OCI-LY3 (cell line): Measurements from ENCODE around the gene ZDHHC22.

ENCODE experiments used
- EZH2phosphoT487 ChIP-seq: fragments of 200-600 bp; shearing (Covaris generic); IDR thresholded peaks from 2 replicates; pipeline ENCODE4 v1.6.1; 2018; ENCODE audit warnings: antibody characterized with exemption, mixed run types, low read depth
- TF ChIP-seq, protein P1 (sequence below): fragments of 200-600, 300-600 bp; sonication (generic); IDR thresholded peaks from 2 replicates; pipeline ENCODE4 v1.5.1; 2014; ENCODE audit warnings: antibody characterized with exemption, low read length, low read depth

GRCh38 chr14:77184396-77185092, 43.0 kb upstream of the ZDHHC22 start:
- TF ChIP-seq, protein P1, sequence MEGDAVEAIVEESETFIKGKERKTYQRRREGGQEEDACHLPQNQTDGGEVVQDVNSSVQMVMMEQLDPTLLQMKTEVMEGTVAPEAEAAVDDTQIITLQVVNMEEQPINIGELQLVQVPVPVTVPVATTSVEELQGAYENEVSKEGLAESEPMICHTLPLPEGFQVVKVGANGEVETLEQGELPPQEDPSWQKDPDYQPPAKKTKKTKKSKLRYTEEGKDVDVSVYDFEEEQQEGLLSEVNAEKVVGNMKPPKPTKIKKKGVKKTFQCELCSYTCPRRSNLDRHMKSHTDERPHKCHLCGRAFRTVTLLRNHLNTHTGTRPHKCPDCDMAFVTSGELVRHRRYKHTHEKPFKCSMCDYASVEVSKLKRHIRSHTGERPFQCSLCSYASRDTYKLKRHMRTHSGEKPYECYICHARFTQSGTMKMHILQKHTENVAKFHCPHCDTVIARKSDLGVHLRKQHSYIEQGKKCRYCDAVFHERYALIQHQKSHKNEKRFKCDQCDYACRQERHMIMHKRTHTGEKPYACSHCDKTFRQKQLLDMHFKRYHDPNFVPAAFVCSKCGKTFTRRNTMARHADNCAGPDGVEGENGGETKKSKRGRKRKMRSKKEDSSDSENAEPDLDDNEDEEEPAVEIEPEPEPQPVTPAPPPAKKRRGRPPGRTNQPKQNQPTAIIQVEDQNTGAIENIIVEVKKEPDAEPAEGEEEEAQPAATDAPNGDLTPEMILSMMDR, result no peak
- no peak for TF ChIP-seq EZH2phosphoT487
